ENCODE data around the gene ZSWIM8.

Gene ZSWIM8

GRCh38 chr10:73798927-73799560 lies 13.6 kb downstream of the ZSWIM8 start:
- Mint-ChIP-seq H3K4me1 (peaks cover 33% of the 10 kb centered on the region), H3K9me3 (no peaks in the 10 kb centered on the region), H3K4me3 (no peak overlapping the region), H3K27me3 (no peaks in the 10 kb centered on the region), H3K27ac (peak overlapping the region; percentile 48 to 91)
- DNase-seq (no peak), ATAC-seq (peak; percentile 34)

- Mint-ChIP-seq H3K9me3 (no peaks in the 10 kb centered on the region), H3K4me1 (peaks cover 39% of the 10 kb centered on the region), H3K27ac (peak overlapping the region in 1 of 2 donors; percentile 3), H3K27me3 (no peaks in the 10 kb centered on the region), H3K4me3 (no peak overlapping the region)
- ATAC-seq (peak; percentile 2), DNase-seq (no peak)
These were observed 14.6 kb downstream of the ZSWIM8 start for GRCh38 chr10:73799899-73800559.

GRCh38 chr10:73800560-73801252 lies 15.3 kb downstream of the ZSWIM8 start:
- H3K4me1 Mint-ChIP-seq: peaks cover 41% of the 10 kb centered on the region
- H3K9me3 Mint-ChIP-seq: no peaks in the 10 kb centered on the region
- no peak overlapping the region for H3K4me3 Mint-ChIP-seq
- ATAC-seq (no peak), DNase-seq (no peak)
- H3K27me3 Mint-ChIP-seq: no peaks in the 10 kb centered on the region
- H3K27ac Mint-ChIP-seq: no peak overlapping the region

- ATAC-seq (no peak), DNase-seq (no peak)
- Mint-ChIP-seq H3K4me1 (peaks cover 46% of the 10 kb centered on the region), H3K27me3 (no peaks in the 10 kb centered on the region), H3K27ac (no peak overlapping the region), H3K9me3 (no peaks in the 10 kb centered on the region), H3K4me3 (no peak overlapping the region)
These were observed 15.8 kb downstream of the ZSWIM8 start for GRCh38 chr10:73801253-73801590.

- H3K9me3 Mint-ChIP-seq: no peaks in the 10 kb centered on the region
- ATAC-seq: no peak
- H3K4me3 Mint-ChIP-seq: no peak overlapping the region
- H3K27me3 Mint-ChIP-seq: no peaks in the 10 kb centered on the region
- peak overlapping the region in 1 of 2 donors; percentile 9 for H3K27ac Mint-ChIP-seq
- peaks cover 58% of the 10 kb centered on the region for H3K4me1 Mint-ChIP-seq
- DNase-seq: no peak
These were observed 17.0 kb downstream of the ZSWIM8 start for GRCh38 chr10:73802276-73802991.

- peaks cover 70% of the 10 kb centered on the region for H3K4me1 Mint-ChIP-seq
- H3K9me3 Mint-ChIP-seq: no peaks in the 10 kb centered on the region
- H3K27me3 Mint-ChIP-seq: no peaks in the 10 kb centered on the region
- DNase-seq (no peak), ATAC-seq (peak; percentile 81)
- H3K4me3 Mint-ChIP-seq: peak overlapping the region; percentile 36 to 62
- peak overlapping the region; percentile 20 to 92 for H3K27ac Mint-ChIP-seq
These were observed 18.4 kb downstream of the ZSWIM8 start for GRCh38 chr10:73803680-73804286.

- DNase-seq (no peak), ATAC-seq (no peak)
- Mint-ChIP-seq H3K27ac (peak overlapping the region; percentile 4 to 80), H3K9me3 (no peaks in the 10 kb centered on the region), H3K4me3 (peak overlapping the region in 1 of 2 donors; percentile 57), H3K4me1 (peaks cover 74% of the 10 kb centered on the region), H3K27me3 (no peaks in the 10 kb centered on the region)
These were observed 21.0 kb downstream of the ZSWIM8 start for GRCh38 chr10:73806176-73806950.

GRCh38 chr10:73807471-73807870 lies 22.1 kb downstream of the ZSWIM8 start:
- Mint-ChIP-seq H3K4me1 (peaks cover 73% of the 10 kb centered on the region), H3K4me3 (peak overlapping the region; percentile 9 to 57), H3K27ac (no peak overlapping the region), H3K9me3 (no peaks in the 10 kb centered on the region), H3K27me3 (no peaks in the 10 kb centered on the region)
- ATAC-seq: no peak
- no peak for DNase-seq

GRCh38 chr10:73808021-73808815 lies 22.8 kb downstream of the ZSWIM8 start:
- Mint-ChIP-seq H3K27ac (peak overlapping the region; percentile 78 to 100), H3K27me3 (no peaks in the 10 kb centered on the region), H3K4me1 (peaks cover 66% of the 10 kb centered on the region), H3K4me3 (peak overlapping the region in 1 of 2 donors; percentile 89), H3K9me3 (no peaks in the 10 kb centered on the region)
- ATAC-seq (no peak), DNase-seq (no peak)

- ATAC-seq (no peak), DNase-seq (no peak)
- Mint-ChIP-seq H3K27ac (peak overlapping the region; percentile 99 to 100), H3K27me3 (no peaks in the 10 kb centered on the region), H3K9me3 (no peaks in the 10 kb centered on the region), H3K4me1 (peaks cover 56% of the 10 kb centered on the region), H3K4me3 (peak overlapping the region; percentile 87 to 89)
These were observed 23.8 kb downstream of the ZSWIM8 start for GRCh38 chr10:73809061-73809818.

- peak overlapping the region; percentile 87 to 89 for H3K4me3 Mint-ChIP-seq
- peaks cover 52% of the 10 kb centered on the region for H3K4me1 Mint-ChIP-seq
- DNase-seq (peak; percentile 19 to 41), ATAC-seq (peak; percentile 33)
- no peaks in the 10 kb centered on the region for H3K9me3 Mint-ChIP-seq
- H3K27ac Mint-ChIP-seq: peak overlapping the region; percentile 99 to 100
- no peaks in the 10 kb centered on the region for H3K27me3 Mint-ChIP-seq
These were observed 24.9 kb downstream of the ZSWIM8 start for GRCh38 chr10:73810358-73810734.

- ATAC-seq (peak; percentile 69), DNase-seq (peak; percentile 71 to 75)
- H3K4me3 Mint-ChIP-seq: peak overlapping the region; percentile 87 to 89
- H3K9me3 Mint-ChIP-seq: no peaks in the 10 kb centered on the region
- H3K4me1 Mint-ChIP-seq: peaks cover 48% of the 10 kb centered on the region
- no peaks in the 10 kb centered on the region for H3K27me3 Mint-ChIP-seq
- peak overlapping the region; percentile 99 to 100 for H3K27ac Mint-ChIP-seq
These were observed 25.5 kb downstream of the ZSWIM8 start for GRCh38 chr10:73810735-73811465.

GRCh38 chr10:73812657-73813056 lies 27.3 kb downstream of the ZSWIM8 start:
- no peaks in the 10 kb centered on the region for H3K27me3 Mint-ChIP-seq
- H3K9me3 Mint-ChIP-seq: no peaks in the 10 kb centered on the region
- peak overlapping the region; percentile 8 to 55 for H3K4me3 Mint-ChIP-seq
- no peak for ATAC-seq
- H3K27ac Mint-ChIP-seq: peak overlapping the region; percentile 59 to 76
- peaks cover 31% of the 10 kb centered on the region for H3K4me1 Mint-ChIP-seq
- DNase-seq: no peak
